SJSA1 (cell line): Measurements from ENCODE around the gene THSD4. TPM values are rescaled to one million over a fixed set of nuclear protein-coding genes. Genes with fewer than 3 reads are reported as not detected.
"Not testable (repeated sequence)": the region's sequence is repeated elsewhere in the genome, so short reads cannot be mapped to it uniquely, and the experiment has no call there.

Experiments
- DNase-seq, 2 experiments: peaks; one replicate each; pipeline ENCODE4 v3.0.0-alpha.2; 2015 to 2020; ENCODE audit warnings: low spot score in 2 of 2, low read depth in 1 of 2
- H3K27ac ChIP-seq: fragments of 250-450 bp; sonication (Bioruptor Pico); 2 replicates; pipeline ENCODE4 v1.5.1; 2020; ENCODE audit warnings: mild to moderate bottlenecking, moderate library complexity
- H3K27me3 ChIP-seq: fragments of 250-450 bp; sonication (Bioruptor Pico); replicated peaks from 2 replicates; pipeline ENCODE4 v1.5.1; 2020; ENCODE audit warnings: mild to moderate bottlenecking, moderate library complexity
- H3K36me3 ChIP-seq: fragments of 250-450 bp; sonication (Bioruptor Pico); 2 replicates; pipeline ENCODE4 v1.5.1; 2020; ENCODE audit warnings: mild to moderate bottlenecking
- H3K4me1 ChIP-seq: fragments of 250-450 bp; sonication (Bioruptor Pico); replicated peaks from 2 replicates; pipeline ENCODE4 v1.6.1; 2021; ENCODE audit warnings: mild to moderate bottlenecking
- H3K4me3 ChIP-seq: fragments of 250-450 bp; sonication (Bioruptor Pico); 2 replicates; pipeline ENCODE4 v1.5.1; 2020; ENCODE audit warnings: mild to moderate bottlenecking
- H3K9me3 ChIP-seq: fragments of 250-450 bp; sonication (Bioruptor Pico); replicated peaks from 2 replicates; pipeline ENCODE4 v1.5.1; 2020; ENCODE audit warnings: mild to moderate bottlenecking
- total RNA-seq: library from RNA; depleted of rRNA; stranded (reverse); fragments of >200 nt; shearing (Covaris generic); gene quantifications from 2 replicates; pipeline ENCODE4 v1.2.3, GENCODE V29; 2014

THSD4 gene
- total RNA-seq, 1 experiment from 2014 or later: 14.6 TPM

DNA sequence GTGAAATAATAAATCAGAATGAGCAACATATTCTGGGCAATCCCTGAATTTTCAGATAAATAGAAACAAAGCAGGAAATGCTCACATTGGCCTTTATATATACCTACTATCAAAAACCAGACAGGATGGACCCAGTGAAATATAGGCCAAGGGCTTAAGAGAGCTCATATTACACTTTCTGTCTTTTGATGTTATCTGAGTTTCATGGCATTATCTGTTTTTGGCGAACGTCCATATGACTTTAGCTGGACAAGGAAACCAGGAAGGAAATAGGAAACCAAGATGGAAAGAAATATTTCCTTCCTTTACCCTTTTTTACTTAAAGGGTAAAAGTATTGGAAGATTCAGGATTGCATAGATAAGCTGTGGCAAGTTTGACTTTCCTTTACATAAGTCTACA, 274.8 kb downstream of the THSD4 start:
- Histone ChIP-seq H3K4me1 (peaks cover 21% of the 10 kb centered on the region), H3K27ac (no peak overlapping the region), H3K36me3 (no peaks in the 10 kb centered on the region), H3K27me3 (no peaks in the 10 kb centered on the region), H3K9me3 (no peaks in the 10 kb centered on the region), H3K4me3 (no peak overlapping the region)
- DNase-seq: no peak

DNA sequence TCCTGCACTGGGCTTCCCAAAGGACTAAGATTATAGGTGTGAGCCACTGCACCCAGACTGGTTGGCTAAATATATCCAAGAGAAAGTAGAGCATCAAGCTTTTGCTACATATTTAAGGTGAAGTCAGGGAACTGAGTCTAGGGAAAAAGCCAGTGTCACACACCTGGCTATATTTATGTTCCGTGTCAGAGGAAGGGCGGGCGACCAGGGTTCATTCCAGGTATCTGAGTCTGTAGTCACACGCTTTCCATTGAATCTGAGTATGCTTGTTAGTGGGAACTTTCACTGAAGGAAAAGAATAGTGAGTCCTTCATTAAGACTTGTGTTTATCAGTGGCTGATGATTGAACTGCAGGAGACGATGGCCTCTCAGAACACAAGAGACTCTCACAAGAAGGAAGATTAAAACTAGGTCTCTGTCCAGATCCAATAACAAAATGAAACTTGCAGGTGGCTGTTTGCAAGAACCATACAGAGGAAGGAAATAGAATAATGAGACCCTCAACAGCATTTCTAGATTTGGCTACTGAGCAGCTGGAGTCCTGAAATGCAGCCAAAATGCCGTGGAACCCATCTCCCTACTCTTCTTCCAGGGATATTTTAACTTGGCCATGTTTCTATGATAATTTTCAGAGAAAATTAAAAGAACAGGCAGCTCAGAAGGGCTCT, 276.3 kb downstream of the THSD4 start:
- Histone ChIP-seq H3K36me3 (no peaks in the 10 kb centered on the region), H3K4me3 (no peak overlapping the region), H3K4me1 (peaks cover 21% of the 10 kb centered on the region), H3K9me3 (no peaks in the 10 kb centered on the region), H3K27me3 (no peaks in the 10 kb centered on the region), H3K27ac (no peak overlapping the region)
- DNase-seq: no peak

DNA sequence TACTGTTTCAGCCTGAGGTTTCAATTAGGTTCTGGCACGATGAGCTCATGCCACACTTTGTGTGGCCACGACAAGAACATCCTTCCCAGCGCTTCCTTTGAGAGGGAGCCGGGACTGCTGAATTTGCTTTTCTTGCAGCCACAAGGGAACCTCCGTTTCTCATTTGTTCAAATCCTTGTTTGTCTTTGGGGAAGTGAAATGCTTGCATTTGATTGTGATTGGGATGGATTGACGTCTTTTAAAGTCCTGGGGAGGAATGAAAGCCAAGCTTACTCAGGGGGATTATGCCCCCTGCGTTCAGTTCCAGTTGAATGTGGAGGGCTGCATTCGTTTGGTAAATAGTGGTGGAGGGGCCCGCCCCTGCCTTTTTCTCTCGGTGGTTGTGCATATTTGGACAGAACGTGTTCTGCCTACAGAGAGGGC, 277.6 kb downstream of the THSD4 start:
- Histone ChIP-seq H3K4me1 (peaks cover 16% of the 10 kb centered on the region), H3K27ac (no peak overlapping the region), H3K36me3 (no peaks in the 10 kb centered on the region), H3K4me3 (no peak overlapping the region), H3K9me3 (no peaks in the 10 kb centered on the region), H3K27me3 (no peaks in the 10 kb centered on the region)
- peak in 1 of 2 experiments; percentile 39 for DNase-seq

DNA sequence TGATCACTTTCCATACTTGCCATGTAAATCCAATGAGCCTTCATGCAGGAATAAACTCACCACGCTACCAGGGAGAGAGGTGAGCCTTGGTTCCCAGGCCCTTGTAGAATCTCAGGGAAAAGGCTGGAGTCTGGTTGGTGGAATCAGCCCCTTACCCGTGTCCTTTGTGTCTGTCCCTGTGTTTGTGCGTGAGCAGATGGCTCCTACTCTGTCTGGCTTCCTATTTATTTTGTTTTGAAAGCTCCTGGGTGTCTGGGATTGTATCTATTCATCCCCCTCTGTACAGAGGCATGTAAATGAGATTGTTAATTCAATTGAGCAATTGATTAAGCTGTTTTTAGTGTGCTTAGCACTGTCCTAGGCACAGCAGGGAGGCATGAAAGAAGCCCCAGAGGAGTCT, 278.1 kb downstream of the THSD4 start:
- H3K27me3 ChIP-seq: no peaks in the 10 kb centered on the region
- no peak overlapping the region for H3K4me3 ChIP-seq
- DNase-seq: no peak
- H3K36me3 ChIP-seq: no peaks in the 10 kb centered on the region
- no peaks in the 10 kb centered on the region for H3K9me3 ChIP-seq
- peaks cover 11% of the 10 kb centered on the region for H3K4me1 ChIP-seq
- no peak overlapping the region for H3K27ac ChIP-seq

DNA sequence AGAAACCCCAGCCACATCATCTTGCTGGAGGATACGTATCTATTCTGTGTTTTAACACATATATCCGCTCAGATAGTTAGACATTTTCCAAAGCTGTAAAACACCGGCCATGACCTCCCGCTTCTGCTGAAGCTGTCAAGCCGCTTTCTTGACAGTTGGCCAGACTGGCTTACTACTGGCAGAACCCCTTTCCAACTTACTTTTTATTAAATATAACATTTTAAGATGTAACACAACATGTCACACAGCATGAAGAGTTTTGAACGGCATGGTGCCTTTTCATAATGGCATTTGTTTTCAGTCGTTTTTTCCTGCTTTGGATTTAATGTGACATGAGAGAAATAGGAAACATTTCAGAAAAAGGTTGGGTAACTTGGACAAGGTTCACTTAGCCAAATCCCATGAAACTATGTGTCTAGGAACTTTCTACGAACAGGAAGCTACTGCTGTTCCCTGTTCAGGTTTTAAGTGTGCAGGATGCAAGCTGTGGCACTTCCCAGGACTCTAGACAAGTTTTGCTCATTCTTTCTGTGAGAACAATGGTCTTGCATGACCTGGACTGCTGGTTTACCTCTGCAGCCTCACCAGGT, 281.4 kb downstream of the THSD4 start:
- Histone ChIP-seq H3K4me3 (no peak overlapping the region), H3K36me3 (no peaks in the 10 kb centered on the region), H3K9me3 (no peaks in the 10 kb centered on the region), H3K27me3 (no peaks in the 10 kb centered on the region), H3K4me1 (peaks cover 11% of the 10 kb centered on the region), H3K27ac (no peak overlapping the region)
- DNase-seq: no peak

DNA sequence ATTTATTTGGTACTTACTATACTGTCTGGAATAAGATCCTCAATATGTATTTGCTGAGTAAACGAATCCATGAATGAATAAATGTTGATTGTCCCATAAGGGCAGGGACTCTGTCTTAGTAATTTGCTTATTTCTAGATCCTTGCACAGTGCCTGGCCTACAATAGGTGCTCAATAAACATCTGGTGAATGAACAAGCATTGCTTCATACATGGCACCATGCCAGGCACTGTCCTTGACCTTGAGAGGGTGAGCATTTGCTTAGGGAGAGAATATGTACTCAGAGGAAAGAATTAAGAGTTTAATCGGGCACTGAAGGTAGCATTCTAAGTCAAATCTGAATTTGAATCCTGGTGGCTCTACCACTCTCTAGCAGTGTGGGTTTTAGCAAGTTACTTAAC, 282.1 kb downstream of the THSD4 start:
- Histone ChIP-seq H3K36me3 (no peaks in the 10 kb centered on the region), H3K27ac (no peak overlapping the region), H3K4me1 (peaks cover 10% of the 10 kb centered on the region), H3K9me3 (no peaks in the 10 kb centered on the region), H3K4me3 (no peak overlapping the region), H3K27me3 (no peaks in the 10 kb centered on the region)
- DNase-seq: peak in 1 of 2 experiments; percentile 14

DNA sequence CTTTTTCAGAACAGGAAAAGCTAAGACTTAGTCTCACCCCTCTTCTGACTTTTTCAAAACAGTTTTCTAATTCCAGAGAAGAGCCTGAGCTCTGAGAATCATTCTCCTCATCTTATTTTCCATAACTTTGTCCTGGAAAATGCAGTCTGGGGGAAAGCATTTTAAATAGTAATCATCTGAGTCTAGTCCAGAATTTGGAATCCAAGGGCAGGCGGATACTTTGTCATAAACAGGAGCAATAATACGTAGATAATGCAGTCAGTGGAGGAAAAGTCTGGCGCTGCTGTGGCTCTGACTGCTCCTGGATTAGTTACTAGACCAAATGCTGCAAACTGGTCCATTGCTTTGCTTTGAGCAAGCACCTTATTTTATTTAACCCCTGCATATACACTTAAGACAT, 285.0 kb downstream of the THSD4 start:
- no peaks in the 10 kb centered on the region for H3K9me3 ChIP-seq
- H3K4me3 ChIP-seq: no peak overlapping the region
- H3K36me3 ChIP-seq: no peaks in the 10 kb centered on the region
- no peaks in the 10 kb centered on the region for H3K4me1 ChIP-seq
- no peaks in the 10 kb centered on the region for H3K27me3 ChIP-seq
- no peak for DNase-seq
- no peak overlapping the region for H3K27ac ChIP-seq

DNA sequence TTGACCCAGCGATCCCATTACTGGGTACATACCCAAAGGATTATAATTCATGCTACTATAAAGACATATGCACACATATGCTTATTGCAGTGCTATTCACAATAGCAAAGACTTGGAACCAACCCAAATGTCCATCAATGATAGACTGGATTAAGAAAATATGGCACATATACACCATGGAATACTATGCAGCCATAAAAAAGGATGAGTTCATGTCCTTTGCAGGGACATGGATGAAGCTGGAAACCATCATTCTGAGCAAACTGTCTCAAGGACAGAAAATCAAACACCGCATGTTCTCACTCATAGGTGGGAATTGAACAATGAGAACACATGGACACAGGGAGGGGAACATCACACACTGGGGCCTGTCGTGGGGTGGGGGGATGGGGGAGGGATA, 286.5 kb downstream of the THSD4 start:
- H3K4me1 ChIP-seq, H3K27me3 ChIP-seq, H3K36me3 ChIP-seq, H3K27ac ChIP-seq, DNase-seq, H3K4me3 ChIP-seq, H3K9me3 ChIP-seq: not testable (repeated sequence)

DNA sequence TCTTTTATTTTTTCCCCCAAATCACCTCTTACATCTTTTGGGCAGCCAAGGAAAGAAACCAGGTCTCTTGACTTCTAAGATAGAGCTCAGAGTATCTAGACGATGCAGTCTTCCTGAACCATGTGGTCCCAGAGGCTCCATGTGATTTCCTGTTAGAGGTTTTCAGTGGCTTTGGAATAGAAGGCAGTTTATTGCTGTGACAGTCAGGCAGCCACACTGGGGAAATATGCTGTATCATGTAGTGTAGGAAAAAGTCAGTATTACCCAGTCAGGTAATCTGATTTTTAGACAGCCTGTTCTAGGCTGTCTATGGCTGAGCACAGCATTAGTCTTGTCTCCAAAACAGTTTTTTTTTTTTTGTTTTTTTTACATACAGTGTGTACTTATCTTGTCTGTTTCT, 294.3 kb downstream of the THSD4 start:
- H3K27me3 ChIP-seq: no peaks in the 10 kb centered on the region
- no peak for DNase-seq

DNA sequence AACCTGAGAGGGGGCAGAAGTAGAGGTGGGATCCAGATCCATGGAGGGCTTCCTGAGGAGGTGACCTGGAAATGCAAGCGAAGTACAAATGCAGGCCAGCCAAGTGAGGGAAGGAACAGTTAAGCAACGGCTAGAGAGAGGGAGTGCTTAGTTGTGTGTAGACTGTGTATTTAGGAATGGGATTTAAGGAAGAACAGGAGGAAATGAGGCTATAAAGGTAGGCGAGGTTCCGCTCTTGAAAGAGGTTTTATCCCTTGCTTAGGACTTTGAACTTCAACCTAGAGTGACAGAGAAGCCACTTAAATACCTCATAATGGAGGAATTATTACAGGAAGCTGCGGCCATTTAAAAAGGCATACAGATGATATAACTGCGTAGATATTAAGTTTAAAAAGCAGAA, 295.1 kb downstream of the THSD4 start:
- Histone ChIP-seq H3K36me3 (no peaks in the 10 kb centered on the region), H3K4me1 (peaks cover 12% of the 10 kb centered on the region), H3K9me3 (no peaks in the 10 kb centered on the region), H3K27ac (no peak overlapping the region), H3K27me3 (no peaks in the 10 kb centered on the region), H3K4me3 (no peak overlapping the region)
- DNase-seq: no peak

More for the DNA sequence above, 294.3 kb downstream of the THSD4 start:
- Histone ChIP-seq H3K4me3 (no peak overlapping the region), H3K9me3 (no peaks in the 10 kb centered on the region), H3K27ac (no peak overlapping the region), H3K36me3 (no peaks in the 10 kb centered on the region), H3K4me1 (peaks cover 12% of the 10 kb centered on the region)

DNA sequence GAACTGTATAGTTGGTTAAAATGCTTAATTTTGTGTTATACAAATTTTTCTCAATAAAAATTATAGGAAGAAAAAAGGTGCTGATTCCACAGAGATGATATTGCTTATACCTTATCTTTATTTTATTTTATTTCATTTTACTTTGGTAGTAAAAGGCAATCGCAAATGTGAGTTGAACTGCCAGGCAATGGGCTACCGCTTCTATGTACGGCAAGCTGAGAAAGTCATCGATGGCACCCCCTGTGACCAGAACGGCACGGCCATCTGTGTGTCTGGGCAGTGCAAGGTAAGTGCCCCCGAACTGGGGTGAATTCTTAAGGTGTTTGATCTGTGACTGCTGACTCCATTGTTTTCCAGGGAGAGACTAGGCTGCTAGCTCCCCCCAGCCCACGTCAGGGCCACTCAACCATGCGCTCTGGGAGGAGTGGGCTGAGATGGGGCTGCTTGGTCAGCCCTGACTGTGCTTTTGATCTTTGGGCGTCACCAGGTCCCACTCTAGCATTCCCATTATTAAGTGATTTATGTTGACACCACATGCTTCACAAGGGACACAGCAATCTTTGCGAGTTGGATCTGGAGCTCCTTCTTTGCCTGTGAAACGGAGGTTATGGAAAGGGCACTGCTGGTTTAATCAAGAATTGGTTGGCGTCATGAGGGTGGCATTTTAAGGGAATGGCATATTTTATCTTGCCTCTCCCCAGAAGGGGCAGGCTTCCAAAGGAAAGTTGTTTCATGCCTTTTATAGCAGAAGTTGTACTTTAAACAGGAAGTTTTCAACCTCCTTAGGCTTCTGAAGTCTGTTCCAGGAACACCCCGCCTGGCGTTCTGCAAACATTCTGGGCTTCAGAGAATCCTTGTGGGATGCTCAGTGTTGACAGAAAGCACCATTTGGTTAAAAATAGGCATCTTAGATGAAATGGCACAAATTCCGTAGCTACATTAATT, 296.5 kb downstream of the THSD4 start:
- no peaks in the 10 kb centered on the region for H3K27me3 ChIP-seq
- H3K4me1 ChIP-seq: peaks cover 12% of the 10 kb centered on the region
- DNase-seq: peak in 1 of 2 experiments; percentile 60
- H3K9me3 ChIP-seq: no peaks in the 10 kb centered on the region
- H3K27ac ChIP-seq: peak overlapping the region; percentile 28; the same call in 1 of the 2 replicates
- H3K36me3 ChIP-seq: no peaks in the 10 kb centered on the region
- H3K4me3 ChIP-seq: no peak overlapping the region

DNA sequence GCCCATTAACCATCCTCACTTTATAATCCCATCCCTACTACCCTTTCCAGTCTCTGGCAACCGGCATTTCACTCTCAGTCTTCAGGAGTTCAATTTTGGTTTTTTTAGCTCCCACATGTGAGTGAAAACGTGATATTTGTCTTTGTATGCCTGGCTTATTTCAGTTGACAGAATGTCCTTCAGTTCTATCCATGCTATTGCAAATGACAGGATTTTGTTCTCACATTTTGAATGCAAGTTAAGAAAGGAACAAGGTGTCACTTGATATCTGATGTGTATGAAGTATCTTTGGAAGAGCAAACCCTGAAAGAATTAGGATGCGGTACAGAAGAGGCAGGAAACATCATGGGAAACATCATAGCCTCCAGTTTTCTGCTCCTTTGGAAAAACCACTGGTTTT, 298.1 kb downstream of the THSD4 start:
- DNase-seq: no peak
- Histone ChIP-seq H3K27ac (no peak overlapping the region), H3K4me3 (no peak overlapping the region), H3K36me3 (no peaks in the 10 kb centered on the region), H3K4me1 (peaks cover 12% of the 10 kb centered on the region), H3K27me3 (no peaks in the 10 kb centered on the region), H3K9me3 (no peaks in the 10 kb centered on the region)

DNA sequence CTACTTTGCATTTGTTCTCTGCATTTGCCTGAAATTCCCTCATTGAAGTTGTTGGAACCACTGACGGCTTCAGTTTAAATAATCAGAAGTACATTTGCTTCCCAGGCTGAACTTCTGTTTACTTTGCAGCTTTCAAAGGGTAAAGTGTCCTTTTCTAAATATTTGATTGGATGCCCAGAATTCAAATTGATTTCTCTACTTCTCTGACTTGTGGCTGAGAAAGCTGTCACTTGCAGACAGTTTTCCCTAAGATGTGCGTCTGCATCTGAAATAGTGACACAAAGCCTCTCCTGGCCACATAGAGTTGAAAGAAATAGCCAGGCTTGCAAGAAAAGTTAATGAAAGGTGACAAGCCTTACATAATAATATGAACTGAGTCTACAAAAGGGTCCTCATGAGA, 299.6 kb downstream of the THSD4 start:
- H3K4me1 ChIP-seq: peaks cover 12% of the 10 kb centered on the region
- no peak for DNase-seq
- H3K27ac ChIP-seq: no peak overlapping the region
- no peaks in the 10 kb centered on the region for H3K27me3 ChIP-seq
- H3K36me3 ChIP-seq: no peaks in the 10 kb centered on the region
- H3K4me3 ChIP-seq: no peak overlapping the region
- no peaks in the 10 kb centered on the region for H3K9me3 ChIP-seq
